GM18870 (cell line): ENCODE measurements around the gene DAGLB.
"Not testable (repeated sequence)": the region's sequence is repeated elsewhere in the genome, so short reads cannot be mapped to it uniquely, and the experiment has no call there.

Experiments
- ATAC-seq: cut with Tn5 transposase; IDR thresholded peaks from one replicate; pipeline ENCODE4 v1.9.1; 2021; ENCODE audit warnings: moderate library complexity; ENCODE audit not compliant: unreplicated experiment

The DAGLB gene

DNA sequence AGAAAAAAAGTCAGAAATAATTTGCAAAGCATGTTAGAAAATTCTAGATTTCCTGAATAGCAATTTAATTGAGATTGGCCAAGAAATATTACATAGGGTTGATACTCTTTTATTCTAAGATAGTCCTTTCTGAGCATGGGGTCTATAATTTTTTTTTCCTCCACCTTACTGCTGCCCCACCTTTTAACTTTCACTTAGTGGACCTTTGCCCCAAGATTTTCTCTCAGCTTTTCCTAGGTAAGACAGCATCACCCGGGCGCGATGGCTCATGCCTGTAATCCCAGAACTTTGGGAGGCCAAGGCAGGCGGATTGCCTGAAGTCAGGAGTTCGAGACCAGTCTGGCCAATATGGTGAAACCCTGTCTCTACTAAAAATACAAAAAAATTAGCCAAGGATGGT is 69.2 kb downstream of the DAGLB start:
- not testable (repeated sequence) for ATAC-seq

- ATAC-seq, result no peak
These were observed 70.9 kb downstream of the DAGLB start for GRCh38 chr7:6376820-6377219.

DNA sequence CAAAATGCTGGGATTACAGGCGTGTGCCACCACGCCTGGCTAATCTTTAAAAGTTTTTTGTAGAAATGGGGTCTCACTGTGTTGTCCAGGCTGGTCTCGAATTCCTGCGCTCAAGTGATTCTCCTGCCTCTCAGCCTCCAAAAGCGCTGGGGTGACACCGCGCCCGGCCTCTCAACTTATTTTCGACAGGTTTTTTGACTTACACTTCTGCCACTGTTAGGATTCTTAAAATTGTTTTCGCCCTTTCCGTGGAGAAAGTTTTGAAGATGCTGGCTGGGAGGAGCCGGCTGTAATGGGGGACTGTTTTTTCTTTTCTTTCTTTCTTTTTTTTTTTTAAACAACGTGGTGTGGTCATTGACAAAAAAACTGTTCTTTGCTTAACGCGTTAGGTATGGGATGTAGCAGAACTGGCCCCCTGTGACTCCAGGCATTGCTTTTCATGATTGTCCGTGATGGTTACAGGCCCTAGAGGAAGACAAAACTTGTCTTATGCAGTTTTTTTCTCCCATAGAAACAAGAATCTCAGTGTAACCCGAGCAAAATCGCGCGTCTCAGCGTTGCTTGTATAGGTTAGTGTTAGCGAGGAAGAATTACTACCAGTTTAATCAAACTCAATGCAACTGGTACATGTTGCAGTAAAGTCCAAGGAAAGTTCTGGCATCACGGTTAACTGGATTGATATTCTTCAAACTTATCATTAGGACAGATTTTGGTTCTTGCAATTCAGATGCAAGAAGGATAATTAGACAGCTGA is 72.2 kb downstream of the DAGLB start:
- no peak for ATAC-seq

DNA sequence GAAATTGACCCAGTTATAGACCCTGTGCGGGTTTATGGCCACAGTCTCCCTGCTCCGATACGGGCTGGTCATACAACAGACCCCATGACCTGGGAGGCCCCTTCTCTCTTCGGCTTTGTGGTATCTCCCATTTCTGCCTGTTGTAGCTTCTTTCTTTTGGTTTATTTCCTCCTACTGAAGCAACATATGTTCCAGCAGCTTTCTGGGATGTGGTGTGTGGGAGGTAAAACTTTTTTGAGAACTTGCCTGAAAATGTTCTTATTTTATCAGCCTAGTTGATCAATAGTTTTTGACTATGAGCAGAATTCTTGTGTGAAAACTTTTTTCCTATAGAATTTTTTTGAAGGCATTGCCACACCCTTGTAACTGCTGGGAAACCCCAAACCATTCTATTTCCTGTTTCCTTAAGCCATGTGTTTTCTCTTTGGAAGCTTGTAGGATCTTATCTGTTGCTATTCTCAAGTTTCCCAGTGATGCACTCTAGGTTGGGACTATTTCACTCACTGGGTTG is 80.0 kb downstream of the DAGLB start:
- ATAC-seq, result no peak

DNA sequence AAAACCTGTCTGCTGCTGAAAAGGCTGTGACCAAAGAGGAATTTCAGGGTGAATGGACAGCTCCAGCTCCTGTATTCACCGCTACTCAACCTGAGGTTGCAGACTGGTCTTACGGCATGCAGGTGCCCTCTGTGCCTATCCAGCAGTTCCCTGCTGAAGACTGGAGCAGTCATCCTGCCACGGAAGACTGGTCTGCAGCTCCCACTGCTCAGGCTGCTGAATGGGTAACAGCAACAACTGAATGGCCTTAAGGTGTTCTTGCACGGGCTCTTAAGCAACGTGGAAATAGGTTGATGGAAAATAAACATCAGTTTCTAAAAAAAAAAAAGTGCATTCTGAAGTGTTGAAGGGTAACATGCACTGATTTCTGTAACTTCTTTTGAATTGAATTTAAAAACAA is 82.3 kb downstream of the DAGLB start:
- no peak for ATAC-seq

DNA sequence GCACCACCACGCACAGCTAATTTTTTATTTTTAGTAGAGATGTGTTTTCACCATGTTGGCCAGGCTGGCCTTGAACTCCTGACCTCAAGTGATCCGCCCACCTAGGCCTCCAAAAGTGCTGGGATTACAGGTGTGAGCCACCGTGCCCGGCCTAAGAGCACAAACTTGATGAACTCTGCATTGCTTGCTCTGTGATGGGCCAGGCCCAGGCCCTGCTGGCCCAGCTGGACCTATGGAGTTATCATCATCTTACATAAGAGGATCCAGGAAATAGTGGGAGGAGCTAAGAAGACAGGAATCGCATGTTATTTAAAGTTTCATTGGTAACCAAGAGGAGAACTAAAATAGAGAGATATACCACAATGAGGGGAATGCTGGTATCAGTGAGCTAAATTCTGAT is 86.9 kb downstream of the DAGLB start:
- ATAC-seq, result no peak

- ATAC-seq, result no peak
These were observed 88.0 kb downstream of the DAGLB start for GRCh38 chr7:6359734-6360133.
